GM21381 (cell line): ENCODE measurements around the gene LTBP2.

Source experiments
- ATAC-seq: cut with Tn5 transposase; IDR thresholded peaks from one replicate; pipeline ENCODE4 v1.9.1; 2021; ENCODE audit warnings: mild to moderate bottlenecking, moderate library complexity; ENCODE audit not compliant: unreplicated experiment

Gene LTBP2

DNA sequence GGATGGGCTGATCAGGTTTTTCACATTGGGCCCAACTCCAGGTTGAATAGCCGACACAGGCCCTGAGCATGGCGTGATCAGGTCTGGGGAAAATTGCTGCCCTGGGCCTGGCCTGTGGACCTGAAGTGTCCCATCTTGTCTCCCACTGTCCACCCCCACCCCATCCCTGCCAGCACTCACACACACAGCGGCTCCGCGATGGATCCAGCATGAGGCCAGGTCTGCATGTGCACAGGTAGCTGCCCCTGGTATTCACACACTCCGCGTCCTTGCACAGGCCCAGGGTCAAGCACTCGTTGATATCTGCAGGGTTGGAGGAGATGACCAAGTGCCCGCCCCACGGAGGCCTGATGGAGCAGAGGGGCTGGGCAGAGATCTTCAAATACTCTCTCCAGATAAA lies 79.8 kb downstream of the LTBP2 start:
- ATAC-seq: no peak

- ATAC-seq: no peak
Measured at GRCh38 chr14:74531467-74531866, 80.6 kb downstream of the LTBP2 start.

- no peak for ATAC-seq
Measured at GRCh38 chr14:74531006-74531405, 81.0 kb downstream of the LTBP2 start.

GRCh38 chr14:74528886-74529285 lies 83.2 kb downstream of the LTBP2 start:
- no peak for ATAC-seq

GRCh38 chr14:74528406-74528805 lies 83.6 kb downstream of the LTBP2 start:
- no peak for ATAC-seq

DNA sequence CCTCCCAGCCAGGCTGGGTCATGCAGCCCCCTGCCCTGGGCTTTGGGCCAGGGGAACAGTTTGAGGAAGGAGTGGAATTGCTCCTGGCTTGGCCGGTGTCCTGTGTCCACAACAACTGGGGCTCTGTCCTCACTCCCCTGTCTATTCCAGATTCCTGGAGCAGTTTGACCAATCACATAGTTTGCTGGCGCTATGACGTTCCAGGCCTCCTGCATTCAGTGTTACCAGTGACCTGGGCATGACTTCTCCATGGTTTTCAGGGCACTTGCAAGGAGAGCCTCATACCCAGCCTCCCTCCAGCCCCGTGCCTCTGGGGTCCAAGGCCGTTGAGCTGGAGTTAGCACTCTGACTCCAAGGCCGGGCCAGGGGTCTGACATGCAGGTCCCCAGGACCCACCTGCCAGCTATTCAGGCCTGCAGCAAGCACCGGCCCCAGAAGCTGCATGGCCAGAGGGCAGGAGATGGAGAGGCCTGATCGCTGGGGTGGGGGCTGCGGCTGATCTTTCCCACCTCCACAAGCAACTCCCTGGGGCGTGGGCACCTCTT lies 84.2 kb downstream of the LTBP2 start:
- no peak for ATAC-seq

DNA sequence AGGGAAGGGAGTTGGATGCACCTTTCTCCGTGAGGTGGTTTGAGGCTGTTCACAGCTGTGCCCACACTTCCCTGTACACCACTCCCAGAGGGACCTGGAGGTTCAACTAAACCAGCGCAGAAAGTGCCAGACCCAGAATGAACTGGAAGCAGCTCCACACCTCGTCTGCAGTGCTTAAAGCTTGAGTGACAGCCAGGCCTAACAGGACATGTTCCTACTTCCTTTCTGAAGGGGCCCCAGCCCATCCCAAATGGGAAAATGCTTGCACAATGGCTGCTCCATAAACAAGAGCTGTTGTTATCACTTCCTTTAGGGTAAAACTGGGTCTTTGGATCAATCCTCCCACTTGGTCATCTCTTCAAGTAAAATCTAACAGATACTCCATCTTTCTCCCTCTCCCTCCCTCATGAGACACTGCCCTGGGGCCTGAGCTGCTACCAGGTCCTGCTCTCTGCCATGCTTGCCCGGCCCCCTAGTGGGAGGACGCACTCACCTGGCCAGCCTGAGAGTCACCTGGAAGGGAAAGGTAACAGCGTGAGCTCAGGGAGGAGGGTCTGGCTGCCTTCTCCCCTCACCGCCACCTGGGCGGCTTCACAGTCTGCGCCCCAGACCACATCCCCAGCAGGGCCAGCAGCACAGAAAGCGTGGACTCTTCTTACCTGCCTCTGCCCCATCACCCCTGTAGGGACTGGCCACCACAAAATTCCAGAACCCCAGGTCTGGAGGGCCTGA lies 85.0 kb downstream of the LTBP2 start:
- ATAC-seq: no peak

GRCh38 chr14:74525361-74525851 lies 86.6 kb downstream of the LTBP2 start:
- no peak for ATAC-seq

DNA sequence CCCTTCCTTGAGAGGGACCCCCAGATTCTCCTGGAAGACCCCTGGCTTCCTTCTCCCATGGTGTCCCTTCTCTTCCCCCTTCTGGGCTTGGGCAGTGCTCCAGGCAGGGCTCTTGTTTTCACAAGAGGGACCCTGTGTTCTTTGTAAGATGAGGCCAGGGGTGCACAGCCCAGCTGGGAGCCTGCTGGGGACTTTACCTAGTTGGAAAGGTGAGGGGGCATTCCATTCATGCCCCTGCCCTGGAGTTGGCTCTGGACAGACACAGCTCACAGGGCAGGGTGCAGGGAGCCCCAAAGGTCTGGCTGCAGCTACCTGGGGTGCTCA lies 87.3 kb downstream of the LTBP2 start:
- no peak for ATAC-seq

- no peak for ATAC-seq
Measured at GRCh38 chr14:74524076-74524811, 87.8 kb downstream of the LTBP2 start.

DNA sequence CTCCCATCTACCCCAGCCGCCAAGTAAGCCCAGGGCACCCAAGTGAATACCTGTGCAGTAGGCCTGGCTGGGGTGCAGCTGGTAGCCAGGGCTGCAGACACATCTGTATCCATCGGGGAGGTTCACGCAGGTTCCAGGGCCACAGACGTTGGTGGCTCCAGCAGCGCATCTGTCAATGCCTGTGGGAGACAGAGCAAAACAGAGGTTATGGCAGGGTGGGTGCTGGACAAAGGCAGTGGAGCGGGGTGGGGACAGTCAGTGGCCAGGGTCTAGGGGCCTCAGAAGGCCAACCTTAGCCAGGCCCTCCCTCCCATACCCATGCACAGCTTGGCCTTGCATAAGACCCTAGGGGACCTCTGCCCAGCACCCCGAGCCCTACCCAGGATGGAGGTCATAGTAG lies 89.3 kb downstream of the LTBP2 start:
- ATAC-seq: no peak

DNA sequence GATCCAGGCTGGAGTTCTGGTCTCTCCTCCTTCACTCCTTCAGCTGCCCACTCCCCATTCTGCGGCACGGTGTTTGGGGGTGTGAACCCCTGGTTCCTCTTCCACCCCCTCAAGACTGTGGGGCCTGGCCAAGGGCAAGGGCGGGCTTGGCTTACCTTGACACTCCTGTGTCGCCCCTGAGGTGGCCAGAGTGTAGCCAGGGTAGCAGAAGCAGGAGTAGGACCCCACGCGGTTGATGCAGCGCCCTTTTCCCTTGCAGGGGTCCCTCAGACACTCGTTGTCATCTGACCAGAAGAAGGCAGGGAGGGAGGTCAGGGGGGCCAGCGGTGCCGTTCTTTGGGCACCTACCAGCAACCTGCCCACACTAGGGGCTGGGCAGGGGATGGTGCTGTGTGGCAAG lies 90.3 kb downstream of the LTBP2 start:
- no peak for ATAC-seq

GRCh38 chr14:74519316-74520074 lies 92.5 kb downstream of the LTBP2 start:
- no peak for ATAC-seq

DNA sequence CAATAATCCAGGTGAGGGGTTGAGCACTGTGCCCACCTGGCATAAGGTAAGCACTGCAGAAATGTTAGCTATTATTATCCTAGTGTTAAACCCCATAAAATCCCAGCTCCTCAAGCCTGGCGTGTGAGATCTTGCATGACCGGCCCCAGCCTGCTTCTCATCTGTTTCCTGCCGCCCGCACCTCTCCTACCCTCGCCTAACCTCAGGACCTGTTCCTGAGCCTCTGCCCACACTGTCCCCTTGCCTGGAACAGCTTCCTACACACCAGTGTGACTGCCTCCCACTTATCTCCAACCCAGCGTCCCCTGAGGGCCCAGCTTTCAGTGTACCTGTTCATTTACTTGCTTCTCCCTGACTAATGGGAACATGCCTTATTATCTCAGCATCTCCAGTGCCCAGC lies 93.8 kb downstream of the LTBP2 start:
- no peak for ATAC-seq

- no peak for ATAC-seq
Measured at GRCh38 chr14:74517731-74518130, 94.3 kb downstream of the LTBP2 start.

DNA sequence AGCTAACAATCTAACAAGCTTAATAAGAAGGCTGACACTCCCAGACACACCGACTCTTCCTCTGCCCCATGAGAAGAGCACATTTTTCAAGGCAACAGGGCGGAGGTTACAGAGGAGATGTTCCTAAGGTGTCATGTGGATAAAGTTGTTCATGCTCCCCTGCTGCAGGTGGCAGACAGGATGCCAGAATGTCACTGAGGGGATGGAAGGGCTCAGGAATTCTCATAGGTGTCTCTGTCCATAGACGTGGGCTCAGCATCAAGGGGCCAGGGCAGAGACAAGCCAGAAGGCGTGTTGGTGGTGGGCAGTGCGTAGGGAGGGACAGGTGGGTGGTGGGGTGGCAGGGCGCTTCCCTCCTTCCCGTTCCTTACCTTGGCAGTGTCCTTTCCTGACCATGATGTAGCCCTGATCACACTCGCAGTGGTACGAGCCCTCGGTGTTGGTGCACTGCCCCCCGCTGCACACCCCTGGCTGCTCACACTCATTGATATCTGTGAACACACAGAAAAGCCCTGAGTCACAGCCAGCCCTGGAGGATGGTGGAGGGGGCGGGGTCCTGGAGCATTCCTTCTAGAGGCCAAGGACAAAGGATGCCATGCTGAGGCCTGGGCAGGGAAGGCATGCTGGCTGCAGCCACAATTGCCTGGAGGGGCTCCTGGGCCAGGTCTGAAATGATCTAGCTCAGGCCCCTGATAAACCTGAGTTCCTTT lies 95.4 kb downstream of the LTBP2 start:
- ATAC-seq: no peak

DNA sequence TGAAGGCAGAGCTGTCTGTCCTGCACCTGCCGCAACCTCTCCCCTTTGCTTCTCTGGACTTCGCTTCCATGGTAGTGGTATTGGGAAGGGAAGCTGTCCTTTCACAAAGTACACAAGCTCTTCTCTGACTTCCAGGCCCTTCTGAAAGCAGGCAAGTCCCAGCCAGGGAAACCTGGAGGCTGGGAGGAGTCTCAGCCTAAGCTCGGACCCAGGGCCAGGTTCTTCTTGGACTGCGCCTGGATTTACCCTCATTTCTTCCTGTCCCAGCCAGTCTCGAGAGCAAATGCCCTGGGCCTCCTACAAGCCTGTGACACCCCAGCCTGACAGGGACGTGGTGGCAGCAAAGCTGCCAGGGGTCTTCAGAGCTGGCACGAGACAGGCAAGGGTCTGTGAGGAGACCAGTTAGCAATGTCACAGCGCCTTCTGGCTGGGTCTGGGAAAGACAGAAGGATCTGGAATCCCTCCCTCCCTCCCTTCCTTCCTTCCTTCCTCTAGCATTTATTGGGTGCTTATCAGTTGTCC lies 96.1 kb downstream of the LTBP2 start:
- no peak for ATAC-seq

DNA sequence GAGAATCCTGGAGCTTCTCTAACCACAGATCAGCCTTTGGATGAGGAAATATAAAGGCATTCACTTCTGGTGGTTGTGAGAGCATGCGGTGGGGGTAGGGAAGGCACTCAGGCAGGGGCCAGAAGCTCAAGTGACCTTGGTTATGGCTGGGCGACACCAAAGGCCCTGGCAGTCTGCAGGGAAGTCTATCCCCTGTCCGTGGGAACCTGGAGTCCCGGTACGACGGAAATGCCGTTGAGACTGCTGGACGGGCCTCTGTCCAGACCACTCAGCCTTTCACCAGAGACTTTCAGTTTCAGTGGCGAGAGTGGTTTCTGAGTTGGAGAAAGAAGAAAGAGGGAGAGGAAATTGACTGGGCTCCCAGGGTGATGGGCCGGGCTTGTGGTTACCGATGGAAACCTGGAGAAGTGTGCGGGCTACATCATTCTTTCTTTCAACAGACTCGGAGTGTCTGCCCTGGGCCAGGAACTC lies 97.5 kb downstream of the LTBP2 start:
- ATAC-seq: no peak

DNA sequence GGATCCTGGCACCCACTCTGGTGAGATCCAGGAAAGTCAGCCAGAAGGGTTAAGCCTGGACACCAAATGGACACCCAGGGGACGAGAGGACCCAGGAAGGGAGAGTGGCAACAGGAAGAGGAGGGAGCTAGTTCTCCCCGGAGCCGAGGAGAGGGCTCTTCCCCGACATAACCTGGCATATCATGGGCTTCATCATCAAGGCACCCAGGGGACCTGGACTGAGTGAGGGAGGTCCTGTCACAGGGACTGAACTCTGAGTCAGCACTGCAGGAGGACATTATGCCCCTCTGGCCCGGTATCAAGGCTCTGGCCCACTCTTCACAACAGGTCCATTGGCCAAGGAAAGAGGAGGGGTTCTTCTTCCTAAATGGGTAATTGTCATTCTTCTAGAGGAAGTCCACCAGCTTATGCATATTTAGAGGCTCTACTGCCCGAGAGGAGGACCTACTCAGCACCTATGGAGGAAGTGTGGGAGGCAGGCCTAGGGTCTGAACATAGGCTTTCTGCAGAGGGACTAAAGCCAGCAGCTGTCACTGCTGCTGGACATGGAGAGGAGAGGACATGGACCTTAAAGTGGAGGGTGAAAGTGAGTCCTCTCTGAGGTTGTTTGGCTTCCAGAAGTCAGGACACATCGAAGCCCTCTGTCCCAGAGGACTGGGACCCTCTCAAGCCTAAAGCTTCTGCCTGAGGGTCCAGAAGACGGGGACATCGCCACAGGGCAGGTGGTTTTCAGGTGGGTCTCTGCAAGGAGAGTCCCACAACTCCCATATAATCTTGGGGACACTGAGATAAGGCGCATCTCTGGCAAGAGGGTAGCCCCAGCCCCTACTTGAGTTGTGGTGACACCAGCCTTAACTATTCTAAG lies 99.8 kb downstream of the LTBP2 start:
- no peak for ATAC-seq
